Liver (tissue), 9 donors: Measurements from ENCODE around the gene PNPLA1. TPM values are rescaled to one million over a fixed set of nuclear protein-coding genes. Genes with fewer than 3 reads are reported as not detected.
A peak's percentile ranks its signal among the peaks of the same experiment; 100 is the strongest.

Source experiments
- DNase-seq: peaks from one replicate; pipeline ENCODE4 v3.0.0-alpha.2; 2017; ENCODE audit warnings: low spot score
- H3K27ac ChIP-seq, 2 donors: one replicate each; pipeline ENCODE4 v1.7.0; 2013; ENCODE audit warnings: inconsistent platforms in 2 of 2, low read length in 2 of 2, control low read depth in 1 of 2, low read depth in 1 of 2, mild to moderate bottlenecking in 1 of 2
- H3K27me3 ChIP-seq, 4 donors: one replicate each; pipeline versions ENCODE4 v1.6.1 to v1.7.0; 2013; ENCODE audit warnings: low read length in 3 of 4, inconsistent platforms in 1 of 4, mild to moderate bottlenecking in 1 of 4, moderate library complexity in 1 of 4; ENCODE audit not compliant: control insufficient read depth in 4 of 4, insufficient read depth in 4 of 4
- H3K36me3 ChIP-seq, 4 donors: one replicate each; pipeline versions ENCODE4 v1.6.1 to v1.7.0; 2013; ENCODE audit warnings: low read length in 3 of 4, mild to moderate bottlenecking in 3 of 4, low read depth in 1 of 4, moderate library complexity in 1 of 4; ENCODE audit not compliant: control insufficient read depth in 4 of 4, insufficient read depth in 3 of 4
- H3K4me1 ChIP-seq, 4 donors: one replicate each; pipeline versions ENCODE4 v1.6.1 to v1.7.0; 2013; ENCODE audit warnings: low read length in 3 of 4, mild to moderate bottlenecking in 3 of 4, moderate library complexity in 1 of 4; ENCODE audit not compliant: control insufficient read depth in 4 of 4, insufficient read depth in 4 of 4
- H3K4me3 ChIP-seq, 3 donors: one replicate each; pipeline versions ENCODE4 v1.6.1 to v1.7.0; 2013; ENCODE audit warnings: low read length in 3 of 3, control low read depth in 1 of 3, low read depth in 1 of 3, mild to moderate bottlenecking in 1 of 3
- H3K9ac ChIP-seq, 2 donors: one replicate each; pipeline ENCODE4 v1.7.0; 2013; ENCODE audit warnings: low read length in 2 of 2, mild to moderate bottlenecking in 2 of 2, moderate library complexity in 2 of 2, control low read depth in 1 of 2, low read depth in 1 of 2
- H3K9me3 ChIP-seq, 4 donors: one replicate each; pipeline versions ENCODE4 v1.6.1 to v1.7.0; 2013; ENCODE audit warnings: low read length in 3 of 4; ENCODE audit not compliant: control insufficient read depth in 4 of 4
- ATF3 ChIP-seq: IDR thresholded peaks from 2 replicates; pipeline ENCODE4 v1.6.1; 2016; ENCODE audit warnings: antibody characterized with exemption
- EGR1 ChIP-seq, 2 donors: IDR thresholded peaks; 2 replicates each; pipeline ENCODE4 v1.6.1; 2016 to 2018; ENCODE audit warnings: antibody characterized with exemption in 2 of 2, low read depth in 2 of 2
- FOXA1 ChIP-seq: IDR thresholded peaks from 2 replicates; pipeline ENCODE4 v1.6.1; 2016; ENCODE audit warnings: antibody characterized with exemption
- FOXA2 ChIP-seq: IDR thresholded peaks from 2 replicates; pipeline ENCODE4 v1.6.1; 2016; ENCODE audit warnings: antibody characterized with exemption
- GABPA ChIP-seq, 2 donors: IDR thresholded peaks in 1 of 2; conservative IDR thresholded peaks in 1 of 2; 2 replicates each; pipeline ENCODE4 v1.6.1; 2016; ENCODE audit warnings: antibody characterized with exemption in 2 of 2, mild to moderate bottlenecking in 1 of 2, moderate library complexity in 1 of 2
- HNF4A ChIP-seq, 2 donors: conservative IDR thresholded peaks; 2 replicates each; pipeline ENCODE4 v1.6.1; 2016; ENCODE audit warnings: antibody characterized with exemption in 2 of 2, mild to moderate bottlenecking in 2 of 2
- HNF4G ChIP-seq: IDR thresholded peaks from 2 replicates; pipeline ENCODE4 v1.6.1; 2016; ENCODE audit warnings: antibody characterized with exemption
- NR2F2 ChIP-seq: IDR thresholded peaks from 2 replicates; pipeline ENCODE4 v1.6.1; 2016; ENCODE audit warnings: antibody characterized with exemption
- RAD21 ChIP-seq, 2 donors: IDR thresholded peaks; 2 replicates each; pipeline ENCODE4 v1.6.1; 2016; ENCODE audit warnings: antibody characterized with exemption in 2 of 2, mild to moderate bottlenecking in 2 of 2
- REST ChIP-seq: IDR thresholded peaks from 2 replicates; pipeline ENCODE4 v1.6.1; 2016; ENCODE audit warnings: antibody characterized with exemption, mild to moderate bottlenecking
- RXRA ChIP-seq, 2 donors: IDR thresholded peaks; 2 replicates each; pipeline ENCODE4 v1.6.1; 2017 to 2018; ENCODE audit warnings: antibody characterized with exemption in 2 of 2, mild to moderate bottlenecking in 1 of 2
- SP1 ChIP-seq: IDR thresholded peaks from 2 replicates; pipeline ENCODE4 v1.6.1; 2018; ENCODE audit warnings: antibody characterized with exemption, mild to moderate bottlenecking
- WGBS: extraction: QIAGEN DNeasy Blood & Tissue Kit; methylation state at CpG from one replicate; pipeline ENCODE4 v1.1.7; 2013; 5-methylcytosine and 5-hydroxymethylcytosine counted together
- polyA plus RNA-seq, 2 donors: library from polyadenylated mRNA; stranded (reverse) in 1 of 2; unstranded in 1 of 2; fragments of 200-250 nt in 1 of 2; fragments of >200 nt in 1 of 2; fragmentation: Nextera tagmentation in 1 of 2; extraction: Ambion mirVana in 1 of 2; gene quantifications; one replicate each; pipeline versions ENCODE4 v1.2.1 to v1.2.3, GENCODE V29; 2013 to 2015
- total RNA-seq, 2 donors: library from RNA; depleted of rRNA; stranded (reverse); fragments of >200 nt; gene quantifications; one replicate each; pipeline ENCODE4 v1.2.3, GENCODE V29; 2014
- TF ChIP-seq, protein P1 (sequence below): fragments of 150-350 bp; IDR thresholded peaks from 2 replicates; pipeline ENCODE4 v1.5.1; 2017; ENCODE audit warnings: improper control_type of control experiment, low read depth, low read length; ENCODE audit not compliant: missing input control
- TF ChIP-seq, protein P2 (sequence below): IDR thresholded peaks from 2 replicates; pipeline ENCODE4 v1.6.1; 2016; ENCODE audit warnings: antibody characterized with exemption
- donor health status: healthy.
- donor health status: healthy.
- donor health status: healthy.
- donor health status: healthy.
- donor health status: healthy.

The PNPLA1 gene
- total and polyA plus RNA-seq, 4 donors, result 0.07 to 0.14 (median 0.08) TPM; not detected in 1

- no peaks in the 10 kb centered on the region for H3K9me3 ChIP-seq
- H3K9ac ChIP-seq, result no peak overlapping the region
- DNase-seq, result no peak
- no peaks in the 10 kb centered on the region for H3K27me3 ChIP-seq
- no peaks in the 10 kb centered on the region for H3K36me3 ChIP-seq
- peaks cover 0 to 7% (median 2%) of the 10 kb centered on the region in 4 donors for H3K4me1 ChIP-seq
- no peak for TF ChIP-seq ATF3
- TF ChIP-seq, protein P1, sequence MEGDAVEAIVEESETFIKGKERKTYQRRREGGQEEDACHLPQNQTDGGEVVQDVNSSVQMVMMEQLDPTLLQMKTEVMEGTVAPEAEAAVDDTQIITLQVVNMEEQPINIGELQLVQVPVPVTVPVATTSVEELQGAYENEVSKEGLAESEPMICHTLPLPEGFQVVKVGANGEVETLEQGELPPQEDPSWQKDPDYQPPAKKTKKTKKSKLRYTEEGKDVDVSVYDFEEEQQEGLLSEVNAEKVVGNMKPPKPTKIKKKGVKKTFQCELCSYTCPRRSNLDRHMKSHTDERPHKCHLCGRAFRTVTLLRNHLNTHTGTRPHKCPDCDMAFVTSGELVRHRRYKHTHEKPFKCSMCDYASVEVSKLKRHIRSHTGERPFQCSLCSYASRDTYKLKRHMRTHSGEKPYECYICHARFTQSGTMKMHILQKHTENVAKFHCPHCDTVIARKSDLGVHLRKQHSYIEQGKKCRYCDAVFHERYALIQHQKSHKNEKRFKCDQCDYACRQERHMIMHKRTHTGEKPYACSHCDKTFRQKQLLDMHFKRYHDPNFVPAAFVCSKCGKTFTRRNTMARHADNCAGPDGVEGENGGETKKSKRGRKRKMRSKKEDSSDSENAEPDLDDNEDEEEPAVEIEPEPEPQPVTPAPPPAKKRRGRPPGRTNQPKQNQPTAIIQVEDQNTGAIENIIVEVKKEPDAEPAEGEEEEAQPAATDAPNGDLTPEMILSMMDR, result no peak
- TF ChIP-seq SP1, result no peak
- no peak for TF ChIP-seq RXRA (IDR thresholded peaks at IDR 0.05)
- TF ChIP-seq EGR1 (IDR thresholded peaks at IDR 0.05; ENCODE audit: low read depth in 2 of 2), result no peak
- TF ChIP-seq FOXA1, result no peak
- TF ChIP-seq, protein P2, sequence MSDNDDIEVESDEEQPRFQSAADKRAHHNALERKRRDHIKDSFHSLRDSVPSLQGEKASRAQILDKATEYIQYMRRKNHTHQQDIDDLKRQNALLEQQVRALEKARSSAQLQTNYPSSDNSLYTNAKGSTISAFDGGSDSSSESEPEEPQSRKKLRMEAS, result no peak
- no peak for TF ChIP-seq REST
- no peak for TF ChIP-seq HNF4G
- no peak for TF ChIP-seq HNF4A (conservative IDR thresholded peaks at IDR 0.05)
- TF ChIP-seq NR2F2, result no peak
- TF ChIP-seq FOXA2, result no peak
- no peak for TF ChIP-seq RAD21 (IDR thresholded peaks at IDR 0.05)
- TF ChIP-seq GABPA (IDR thresholded peaks at IDR 0.05 in 1 of 2, conservative IDR thresholded peaks at IDR 0.05 in 1 of 2), result no peak
- H3K27ac ChIP-seq, result no peak overlapping the region
- WGBS, result 81% methylated on average over 8 of the region's 8 CpGs
- H3K4me3 ChIP-seq, result no peak overlapping the region
These were observed 25.1 kb upstream of the PNPLA1 start for GRCh38 chr6:36244641-36245280.

DNA sequence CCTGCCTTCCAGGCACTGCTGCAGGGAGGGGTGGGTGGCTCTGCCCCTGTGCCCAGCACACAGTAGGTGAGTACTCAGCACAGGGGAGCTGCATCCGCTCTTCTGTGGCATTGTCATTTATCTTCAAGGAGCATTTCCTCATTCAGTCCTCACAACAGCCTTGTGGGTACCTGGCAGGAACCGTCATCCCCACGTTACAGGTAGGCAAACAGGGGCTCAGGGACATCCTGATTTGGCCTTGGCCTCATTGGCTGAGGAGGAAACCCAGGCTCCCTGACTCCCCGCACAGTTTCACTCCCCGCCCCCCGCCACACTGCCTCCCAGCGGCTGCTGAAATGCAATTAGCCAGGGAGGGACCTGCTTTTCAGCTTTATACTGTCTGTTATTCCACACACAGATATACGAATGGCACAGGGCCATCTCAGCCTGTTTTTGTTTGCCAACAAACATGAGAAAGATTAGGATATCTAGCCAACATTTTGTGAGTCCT, 24.2 kb upstream of the PNPLA1 start:
- 54% methylated on average over 8 of the region's 8 CpGs for WGBS
- DNase-seq, result peak; percentile 57
- Histone ChIP-seq H3K36me3 (no peaks in the 10 kb centered on the region), H3K27me3 (no peaks in the 10 kb centered on the region), H3K9me3 (no peaks in the 10 kb centered on the region), H3K9ac (no peak overlapping the region), H3K27ac (no peak overlapping the region), H3K4me1 (peaks cover 0 to 7% (median 2%) of the 10 kb centered on the region in 4 donors), H3K4me3 (no peak overlapping the region)
- TF ChIP-seq FOXA1 (no peak), EGR1 (IDR thresholded peaks at IDR 0.05; ENCODE audit: low read depth in 2 of 2) (no peak), SP1 (no peak)
